Measurements from ENCODE around the gene SARS1.

DNA sequence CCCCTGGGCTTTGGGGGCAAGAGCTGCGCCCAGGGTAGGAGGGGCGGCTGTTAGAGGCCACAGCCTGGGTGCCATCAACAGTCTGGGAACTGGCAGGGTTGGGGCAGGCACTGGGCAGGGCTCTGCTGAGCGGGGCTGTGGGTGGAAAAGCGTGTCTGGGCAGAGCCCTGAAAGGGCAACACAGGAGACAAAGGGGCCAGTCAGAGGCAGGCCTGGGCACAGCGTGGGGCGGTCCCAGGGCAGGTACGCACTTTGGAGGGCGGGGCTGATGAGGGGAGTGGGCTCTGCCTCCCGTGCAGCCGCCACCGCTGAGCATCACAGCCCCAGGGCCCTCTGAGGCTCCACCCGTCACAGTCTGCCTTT, 49.5 kb downstream of the SARS1 start:
- TF ChIP-seq, protein P1, sequence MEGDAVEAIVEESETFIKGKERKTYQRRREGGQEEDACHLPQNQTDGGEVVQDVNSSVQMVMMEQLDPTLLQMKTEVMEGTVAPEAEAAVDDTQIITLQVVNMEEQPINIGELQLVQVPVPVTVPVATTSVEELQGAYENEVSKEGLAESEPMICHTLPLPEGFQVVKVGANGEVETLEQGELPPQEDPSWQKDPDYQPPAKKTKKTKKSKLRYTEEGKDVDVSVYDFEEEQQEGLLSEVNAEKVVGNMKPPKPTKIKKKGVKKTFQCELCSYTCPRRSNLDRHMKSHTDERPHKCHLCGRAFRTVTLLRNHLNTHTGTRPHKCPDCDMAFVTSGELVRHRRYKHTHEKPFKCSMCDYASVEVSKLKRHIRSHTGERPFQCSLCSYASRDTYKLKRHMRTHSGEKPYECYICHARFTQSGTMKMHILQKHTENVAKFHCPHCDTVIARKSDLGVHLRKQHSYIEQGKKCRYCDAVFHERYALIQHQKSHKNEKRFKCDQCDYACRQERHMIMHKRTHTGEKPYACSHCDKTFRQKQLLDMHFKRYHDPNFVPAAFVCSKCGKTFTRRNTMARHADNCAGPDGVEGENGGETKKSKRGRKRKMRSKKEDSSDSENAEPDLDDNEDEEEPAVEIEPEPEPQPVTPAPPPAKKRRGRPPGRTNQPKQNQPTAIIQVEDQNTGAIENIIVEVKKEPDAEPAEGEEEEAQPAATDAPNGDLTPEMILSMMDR (IDR thresholded peaks at IDR 0.05) = no peak
- TF ChIP-seq EZH2 (IDR thresholded peaks at IDR 0.05) = no peak
- no peak for TF ChIP-seq EZH2phosphoT487 (IDR thresholded peaks at IDR 0.05)

All from neural progenitor cell (in vitro differentiated cells).